Pons (tissue), 1 donor: Measurements from ENCODE around the gene DBX2.
A peak's percentile ranks its signal among the peaks of the same experiment; 100 is the strongest.
"Not testable (repeated sequence)": the region's sequence is repeated elsewhere in the genome, so short reads cannot be mapped to it uniquely, and the experiment has no call there.

ENCODE experiments used
- DNase-seq: peaks from one replicate; pipeline ENCODE4 v3.0.0-alpha.2; 2016; ENCODE audit warnings: low spot score

DBX2 gene

DNA sequence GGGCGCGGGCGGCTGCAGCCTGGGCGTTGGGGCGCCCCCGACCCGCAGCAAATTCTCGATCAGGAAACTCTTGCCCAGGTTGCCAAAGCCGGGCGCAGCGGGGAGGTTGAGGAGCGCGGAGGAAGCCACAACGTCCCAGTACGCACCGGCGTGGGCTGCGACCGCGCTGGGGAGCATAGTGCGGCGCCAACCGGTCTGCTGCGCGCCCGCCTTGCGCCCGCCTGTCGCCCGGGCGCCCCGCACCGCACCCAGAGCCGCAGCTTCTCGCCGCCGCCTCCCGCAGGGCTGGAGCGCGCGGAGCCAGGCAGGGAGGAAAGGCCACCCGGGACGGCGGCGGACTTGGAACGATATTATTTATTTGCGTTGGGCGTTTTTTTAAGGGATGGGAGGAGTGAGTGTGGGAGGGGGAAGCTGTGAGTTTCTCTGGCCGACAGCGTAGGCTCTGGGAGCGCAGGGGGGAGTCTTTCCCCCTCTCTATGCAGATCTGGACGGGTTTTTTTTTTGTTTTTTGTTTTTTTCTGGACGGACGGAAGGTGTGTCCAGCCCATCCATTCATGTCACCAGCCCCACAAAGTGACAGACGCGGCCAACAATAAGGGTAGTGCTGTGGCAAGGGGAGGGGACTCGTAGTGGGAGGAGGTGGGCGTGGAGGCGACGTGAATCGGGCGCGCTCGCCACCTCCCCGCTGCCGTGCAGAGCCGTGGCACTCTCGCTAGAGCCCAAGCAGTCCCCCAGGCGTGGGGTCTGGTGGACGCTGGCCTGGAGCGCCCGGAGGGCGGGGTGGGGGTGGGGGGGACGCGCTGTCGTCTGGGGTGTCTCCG lies at the start of gene DBX2:
Gene DBX2, minus strand, starts transcription at position 349 of the 821 bp plus-strand sequence. Its CDS starts 172 bp downstream, at position 177.
- peak; percentile 38 for DNase-seq

DNA sequence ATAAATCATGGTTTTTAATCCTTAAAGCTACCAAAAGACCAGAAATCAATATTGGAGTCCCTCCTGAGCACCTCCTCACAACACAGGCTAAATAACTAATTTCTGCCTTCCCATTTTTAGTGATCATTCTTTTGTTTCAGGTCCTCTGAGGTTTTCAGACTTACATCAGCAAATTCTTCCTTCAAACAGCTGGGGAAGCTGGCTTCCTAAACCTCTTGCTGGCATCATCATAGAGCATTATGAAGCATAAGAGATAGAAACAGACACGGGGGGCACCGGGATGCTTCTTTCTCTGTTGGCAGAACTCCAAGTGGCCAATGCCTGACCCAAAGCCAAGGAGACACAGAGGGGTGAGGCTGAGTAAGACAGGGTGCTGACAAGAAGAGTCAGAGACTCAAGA lies 47.9 kb upstream of the DBX2 start:
- no peak for DNase-seq

DNA sequence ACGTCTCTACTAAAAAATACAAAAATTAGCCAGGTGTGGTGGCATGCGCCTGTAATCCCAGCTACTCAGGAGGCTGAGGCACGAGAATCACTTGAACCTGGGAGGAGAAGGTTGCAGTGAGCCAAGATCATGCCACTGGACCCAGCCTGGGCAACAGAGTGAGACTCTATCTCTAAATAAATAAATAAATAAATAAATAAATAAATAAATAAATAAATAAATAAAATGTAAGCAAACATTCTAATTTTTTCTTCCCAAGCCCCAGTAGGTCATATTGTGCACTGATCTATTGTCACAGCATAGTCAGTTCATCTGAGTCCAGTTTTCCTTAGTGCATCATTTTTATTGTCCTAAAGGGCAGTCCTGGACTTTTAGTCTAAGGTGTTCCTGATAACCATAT lies 44.5 kb upstream of the DBX2 start:
- DNase-seq = not testable (repeated sequence)

DNA sequence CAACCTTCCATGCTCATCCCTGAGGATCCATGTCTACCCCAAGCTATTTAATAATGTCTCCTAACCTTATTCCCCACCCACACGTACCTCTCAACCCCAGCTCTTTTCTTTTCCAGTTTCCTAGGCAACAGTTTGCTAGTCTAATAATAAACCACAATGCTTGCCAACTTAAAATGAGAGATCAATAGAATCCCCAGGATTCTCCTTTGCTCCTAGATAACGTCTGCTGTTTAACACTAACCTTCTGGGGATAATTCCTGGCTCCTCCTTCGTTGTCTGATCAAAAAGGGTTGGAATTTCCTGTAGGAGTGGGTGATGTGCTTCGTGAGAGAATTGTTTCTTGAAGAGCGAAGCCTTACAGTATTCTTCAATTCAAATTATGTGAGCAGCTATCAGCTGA lies 42.2 kb upstream of the DBX2 start:
- no peak for DNase-seq

DNA sequence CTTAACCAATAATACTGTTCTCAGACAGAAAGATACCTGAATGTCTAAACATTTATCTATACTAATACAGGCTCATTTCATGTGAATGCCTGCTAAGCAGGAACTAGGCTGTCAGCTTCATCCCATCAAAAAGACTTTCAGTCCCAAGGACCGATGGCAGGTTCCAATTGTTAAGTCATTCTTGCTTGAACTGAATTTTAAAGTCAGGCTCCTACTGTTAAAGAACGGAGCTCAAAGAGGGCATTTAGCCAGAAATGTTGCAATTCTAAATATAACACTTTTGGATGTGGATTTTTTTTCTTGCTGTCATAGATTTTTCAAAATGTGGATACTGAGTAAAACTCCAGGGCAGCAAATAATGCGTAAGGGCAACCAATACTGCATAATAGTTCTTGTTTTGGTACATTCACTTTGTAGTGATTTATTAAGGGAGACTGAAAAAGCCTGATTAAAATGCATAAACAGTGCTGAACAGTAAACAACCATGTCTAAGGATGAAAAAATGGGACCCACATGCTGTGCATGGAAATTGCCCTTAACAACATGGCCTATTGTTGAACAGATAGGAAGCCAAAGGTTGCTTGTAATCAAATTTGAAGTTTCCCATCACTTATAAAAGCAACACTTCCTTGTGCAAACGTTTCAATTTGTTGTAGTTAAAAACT lies 38.6 kb upstream of the DBX2 start:
- peak; percentile 42 for DNase-seq

DNA sequence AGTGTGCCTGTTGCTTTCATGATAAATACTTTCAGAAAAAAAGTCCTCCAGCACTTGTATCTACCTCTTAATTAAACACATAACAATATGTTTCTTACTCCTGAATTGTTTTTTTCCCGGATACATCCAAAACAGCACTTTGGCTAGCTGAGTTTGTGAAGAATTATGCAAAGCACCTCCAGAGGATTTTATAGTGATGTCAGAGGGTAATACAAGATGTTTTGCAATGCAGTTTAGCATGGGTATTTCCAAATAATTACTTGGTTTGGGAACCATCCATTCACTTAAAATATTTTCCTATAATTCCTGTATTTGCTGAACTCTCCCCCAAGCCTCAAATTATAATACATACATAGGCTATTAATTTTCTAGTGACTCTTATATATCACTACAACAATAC lies 37.7 kb upstream of the DBX2 start:
- no peak for DNase-seq

DNA sequence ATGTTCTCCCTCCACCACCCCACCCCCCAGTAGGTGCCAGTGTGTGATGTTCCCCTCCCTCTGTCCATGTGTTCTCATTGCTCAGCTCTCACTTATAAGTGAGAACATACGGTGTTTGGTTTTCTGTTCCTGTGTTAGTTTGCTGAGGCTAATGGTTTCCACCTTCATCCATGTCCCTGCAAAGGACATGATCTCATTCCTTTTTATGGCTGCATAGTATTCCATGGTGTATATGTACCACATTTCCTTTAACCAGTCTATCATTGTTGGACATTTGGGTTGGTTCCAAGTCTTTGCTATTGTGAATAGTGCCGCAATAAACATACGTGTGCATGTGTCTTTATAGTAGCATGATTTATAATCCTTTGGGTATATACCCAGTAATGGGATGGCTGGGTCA lies 33.3 kb upstream of the DBX2 start:
- not testable (repeated sequence) for DNase-seq

DNA sequence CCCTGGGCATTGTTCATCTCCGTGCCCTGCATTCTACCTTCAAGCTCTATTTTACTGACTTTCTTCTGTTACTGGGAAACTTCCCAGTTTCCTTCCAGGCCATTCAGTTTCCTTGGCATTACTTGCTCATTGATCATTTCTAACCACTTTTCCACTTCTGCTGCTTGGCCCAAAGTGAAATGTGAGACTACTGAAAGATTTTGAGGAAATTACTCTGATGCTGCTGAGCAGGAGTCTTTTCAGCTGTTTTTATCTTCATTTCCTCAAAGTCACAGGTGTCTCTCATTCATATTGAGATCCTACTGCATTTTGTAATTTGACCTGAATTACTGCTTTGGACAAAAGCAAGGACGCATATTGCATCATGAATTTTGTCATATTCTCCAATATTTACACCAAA lies 26.4 kb upstream of the DBX2 start:
- DNase-seq = peak; percentile 30

DNA sequence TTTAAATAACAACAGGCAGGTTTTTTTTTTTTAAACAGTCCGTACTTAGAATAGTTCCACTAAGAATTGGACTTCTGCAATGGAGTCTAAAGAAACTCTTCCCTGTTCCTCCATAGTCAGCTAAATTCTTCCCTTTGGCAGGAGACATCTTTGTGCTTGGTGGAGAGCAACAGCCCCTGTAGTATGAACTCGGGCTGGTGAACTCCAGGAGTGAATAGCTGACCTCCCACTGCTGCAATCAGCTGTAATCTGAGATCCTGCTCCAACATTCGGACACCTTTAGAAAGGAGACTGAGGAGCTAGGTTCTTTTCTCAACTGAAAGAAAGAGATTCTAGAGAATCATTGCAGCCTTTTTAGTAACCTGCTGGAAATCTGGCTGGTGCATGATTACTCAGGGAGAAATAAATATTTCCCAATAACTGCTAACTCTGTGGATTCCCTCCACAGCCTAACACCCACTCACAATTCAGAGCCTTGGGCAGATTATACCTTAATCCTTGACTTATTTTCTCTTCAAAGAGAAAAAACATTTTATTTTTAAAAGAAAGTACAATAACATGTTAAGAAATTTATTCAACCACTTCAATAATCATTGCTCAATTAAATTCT lies 25.6 kb upstream of the DBX2 start:
- no peak for DNase-seq

DNA sequence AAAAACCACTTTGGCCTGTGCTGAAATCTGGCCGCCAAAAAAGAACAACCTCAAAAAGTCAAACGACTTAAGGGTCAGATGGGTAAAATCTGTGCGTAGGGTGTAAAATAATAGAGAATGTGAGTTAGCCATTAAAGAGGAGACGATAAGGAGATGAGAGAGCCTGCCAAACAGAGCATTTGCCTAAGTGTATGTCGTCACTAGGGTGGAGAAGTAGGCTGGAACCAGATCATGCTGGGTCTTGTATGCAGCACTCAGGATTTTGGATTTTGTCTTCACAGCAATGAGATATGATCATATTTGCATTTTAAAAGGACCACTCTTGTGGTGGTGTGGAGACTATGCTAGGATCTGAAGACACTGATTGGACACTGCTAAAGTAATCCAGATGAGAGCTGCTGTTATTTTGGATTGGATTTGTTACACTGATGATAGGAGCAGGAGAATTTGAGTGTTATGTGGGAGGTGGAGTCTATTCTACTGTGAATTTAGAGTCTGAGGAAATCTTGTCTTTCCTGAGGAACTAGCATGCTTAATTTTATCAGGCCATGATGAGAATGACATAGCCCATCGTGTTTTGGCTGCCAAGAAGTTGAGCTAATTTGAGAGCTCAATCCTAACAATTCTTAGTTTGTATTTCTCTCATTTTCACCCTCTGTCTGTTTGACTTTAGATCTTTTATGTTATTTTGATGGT lies 24.8 kb upstream of the DBX2 start:
- no peak for DNase-seq

DNA sequence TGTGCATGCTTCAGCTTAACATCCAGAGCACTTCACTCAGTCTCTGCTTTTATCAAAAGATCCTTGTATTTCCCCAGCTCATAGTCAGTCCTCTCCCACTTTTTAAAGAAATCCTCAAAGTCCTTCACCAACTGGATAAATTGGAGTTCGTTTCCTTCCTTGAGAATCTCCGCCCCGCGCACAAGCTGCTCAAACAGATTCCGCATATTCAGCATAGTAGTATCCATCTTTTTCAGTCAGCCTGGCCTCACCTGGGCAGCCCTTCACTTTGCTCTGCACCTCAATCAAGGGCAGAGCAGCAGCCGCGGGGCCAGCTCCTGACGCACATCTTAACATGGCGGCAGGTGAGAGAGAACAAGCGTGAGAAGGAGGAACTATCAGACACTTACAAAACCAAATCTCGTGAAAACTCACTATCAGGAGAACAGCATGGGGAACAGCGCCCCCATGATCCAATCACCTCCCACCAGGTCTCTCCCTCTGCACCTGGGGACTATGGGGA lies 14.3 kb upstream of the DBX2 start:
- DNase-seq = no peak

DNA sequence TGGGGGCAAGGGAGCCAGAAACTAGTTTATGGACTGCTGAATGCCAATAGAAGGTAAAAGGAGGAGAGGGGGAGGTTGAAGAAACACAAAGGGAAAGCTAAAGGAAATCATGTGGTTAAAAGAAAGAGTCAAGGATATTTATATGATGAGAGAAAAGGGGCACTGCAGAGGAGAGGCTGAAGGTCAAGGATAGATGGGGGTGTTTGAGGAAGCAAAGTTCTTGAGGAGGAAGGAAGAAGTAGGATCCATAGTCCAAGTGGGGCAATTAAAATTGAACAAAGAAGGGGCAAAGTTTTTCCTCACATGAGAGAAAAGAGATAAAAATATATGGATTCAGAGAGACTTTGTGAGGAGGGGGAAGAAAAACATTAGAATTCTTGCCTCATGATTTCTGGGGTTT lies 10.1 kb upstream of the DBX2 start:
- DNase-seq = no peak

DNA sequence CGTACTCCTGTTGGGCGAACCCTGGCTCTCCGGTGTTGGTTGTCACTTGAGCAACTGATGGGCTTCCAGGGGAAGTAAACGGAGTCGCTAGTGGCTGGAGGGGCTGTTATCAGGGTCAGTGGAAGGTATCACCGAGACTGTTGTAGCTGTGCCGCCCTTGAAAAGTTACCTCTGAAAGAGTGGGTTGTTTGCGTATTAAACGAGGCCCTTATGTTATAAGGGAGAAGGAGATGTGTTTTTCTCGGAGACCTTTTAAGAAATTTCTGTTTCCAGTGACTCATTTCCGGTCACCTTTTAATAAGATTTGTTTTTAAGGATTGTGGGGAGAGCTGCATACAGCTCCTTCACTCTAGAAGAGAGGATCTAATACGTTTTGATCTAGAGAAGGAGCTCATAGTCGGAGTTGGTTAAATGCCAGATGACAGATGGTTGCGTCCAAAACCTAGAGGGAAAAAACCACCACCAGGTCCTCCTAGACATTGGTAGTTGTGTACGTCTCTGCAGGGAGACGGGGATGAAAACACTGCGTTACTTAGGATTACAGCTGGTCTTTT lies 750 bp upstream of the DBX2 start:
- DNase-seq = no peak

DNA sequence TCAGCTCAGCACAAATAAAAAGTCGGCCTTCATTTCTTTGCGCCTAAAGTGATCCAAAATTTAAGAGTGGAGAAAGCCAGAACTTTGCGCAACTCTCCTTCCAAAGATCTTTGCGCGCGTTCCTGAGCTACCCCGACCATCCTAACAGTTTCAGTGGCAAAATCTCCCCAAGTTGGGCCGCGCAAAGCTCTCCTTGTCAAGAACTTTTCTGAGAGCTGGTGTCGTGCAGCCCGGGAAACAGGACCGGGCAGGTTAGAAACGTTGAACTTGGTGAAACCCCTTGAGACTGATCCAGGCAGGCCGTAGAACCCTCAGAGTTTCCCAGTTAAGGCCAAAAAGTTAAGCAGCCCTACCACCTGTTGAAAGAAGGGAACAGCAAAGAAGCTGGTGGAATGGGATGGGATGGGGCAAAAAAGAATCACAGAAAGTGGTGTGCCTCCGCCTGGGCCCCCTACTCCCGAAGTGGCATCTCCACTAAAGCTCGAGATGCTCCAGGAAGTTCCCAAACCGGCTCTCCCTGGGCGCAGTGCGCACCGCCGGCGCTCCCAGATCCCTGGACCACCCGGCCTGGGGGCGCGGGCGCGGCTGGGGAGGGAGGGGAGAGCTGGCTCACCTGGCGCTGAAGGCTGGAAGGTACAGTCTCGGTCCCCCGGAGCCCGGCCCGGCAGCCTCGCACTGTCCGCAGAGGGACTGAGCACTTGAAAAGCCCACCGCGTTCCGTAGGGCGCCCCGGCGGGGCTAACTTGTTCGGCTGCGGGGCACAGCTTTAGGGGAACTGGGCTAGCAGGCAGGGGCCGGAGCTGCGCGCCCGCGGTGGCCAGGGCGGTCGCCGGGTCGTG lies 768 bp downstream of the DBX2 start:
- DNase-seq = no peak

DNA sequence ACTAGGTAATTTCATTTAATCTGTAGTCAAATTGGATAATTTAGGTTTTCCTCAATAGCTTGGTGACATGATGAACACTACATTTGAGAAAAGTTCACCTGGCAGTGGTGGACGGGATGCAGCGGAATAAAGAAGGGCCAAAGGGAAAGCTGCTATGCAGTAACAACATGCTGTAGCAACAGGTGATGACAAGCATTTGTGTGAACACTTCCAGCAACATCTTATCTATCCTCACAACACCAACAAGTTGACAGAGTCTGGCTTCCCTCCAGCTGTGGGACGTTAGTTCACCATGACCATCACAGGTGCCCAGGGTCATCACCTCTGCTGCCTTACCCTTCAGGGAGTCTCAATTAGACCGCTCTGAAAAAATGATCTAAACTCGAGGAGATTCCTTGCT lies 8.3 kb downstream of the DBX2 start:
- no peak for DNase-seq

DNA sequence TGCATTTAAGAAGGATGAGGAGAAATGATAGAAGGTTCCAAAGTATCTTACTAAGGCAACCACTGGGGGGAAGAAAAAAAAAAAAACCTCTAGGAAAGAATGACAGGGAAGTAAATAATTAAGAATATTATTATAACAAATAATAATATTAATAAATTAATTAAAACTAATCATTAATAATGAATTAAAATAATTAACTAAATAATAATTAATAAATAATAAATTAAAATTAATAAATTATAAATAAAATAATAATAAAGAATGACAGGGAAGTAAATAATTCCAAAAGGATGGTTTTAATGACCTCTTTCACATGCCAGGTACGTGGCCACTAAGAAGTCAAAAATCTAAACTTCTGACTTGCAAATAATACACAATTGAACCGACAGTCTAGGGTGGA lies 9.9 kb downstream of the DBX2 start:
- no peak for DNase-seq

DNA sequence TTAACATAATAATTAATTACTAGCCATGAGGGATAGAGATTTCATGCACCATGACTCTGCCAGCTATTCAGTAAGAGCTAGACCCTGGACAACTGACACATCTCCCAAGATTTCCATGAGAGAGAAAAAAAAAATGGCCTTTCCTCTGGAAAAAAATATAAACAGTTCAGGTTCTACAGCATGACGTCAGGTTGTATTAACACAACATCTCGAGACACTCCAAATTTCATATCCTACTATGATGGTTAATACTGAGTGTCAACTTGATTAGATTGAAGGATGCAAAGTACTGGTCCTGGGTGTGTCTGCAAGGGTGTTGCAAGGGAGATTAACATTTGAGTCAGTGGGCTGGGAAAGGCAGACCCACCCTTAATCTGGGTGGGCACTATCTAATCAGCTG lies 11.1 kb downstream of the DBX2 start:
- DNase-seq = no peak

DNA sequence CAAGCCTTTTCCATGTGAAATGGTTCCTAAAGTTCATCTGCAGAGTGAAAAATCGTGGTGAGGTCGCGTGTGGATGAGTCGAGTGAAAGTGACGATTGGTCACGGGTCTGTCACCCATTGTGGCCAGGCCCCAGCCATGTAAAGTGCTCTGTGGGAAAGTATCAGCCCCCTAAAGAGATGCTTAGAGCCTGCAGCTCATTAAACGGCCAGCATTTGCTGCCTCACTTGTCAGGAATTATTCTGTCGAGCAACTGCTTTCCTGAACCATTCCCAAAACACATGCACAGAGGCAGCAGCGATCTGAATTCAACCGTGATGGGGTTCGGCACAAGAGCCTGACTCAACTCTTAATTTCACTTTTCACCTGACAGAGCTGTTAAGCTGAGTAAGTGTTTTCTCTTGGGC lies 16.0 kb downstream of the DBX2 start:
- no peak for DNase-seq

DNA sequence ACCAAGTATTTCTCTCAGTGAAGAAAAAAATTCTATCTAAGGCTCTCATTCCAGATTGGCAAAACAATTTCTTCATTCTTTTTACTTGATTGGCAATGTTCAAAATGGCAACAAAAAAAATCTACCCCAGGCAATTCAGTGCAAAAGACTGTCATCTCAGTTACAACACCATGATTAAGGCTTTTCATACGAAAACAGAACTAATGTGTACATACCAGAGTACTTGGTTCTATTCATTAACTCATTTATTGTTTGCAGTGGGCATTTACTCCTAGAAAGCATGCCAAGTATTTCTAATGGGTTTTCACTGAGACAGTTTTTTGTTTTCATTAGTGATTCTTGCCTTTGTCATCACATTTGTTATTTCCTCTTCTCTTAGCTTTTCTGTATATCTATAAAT lies 33.0 kb downstream of the DBX2 start:
- DNase-seq = no peak

DNA sequence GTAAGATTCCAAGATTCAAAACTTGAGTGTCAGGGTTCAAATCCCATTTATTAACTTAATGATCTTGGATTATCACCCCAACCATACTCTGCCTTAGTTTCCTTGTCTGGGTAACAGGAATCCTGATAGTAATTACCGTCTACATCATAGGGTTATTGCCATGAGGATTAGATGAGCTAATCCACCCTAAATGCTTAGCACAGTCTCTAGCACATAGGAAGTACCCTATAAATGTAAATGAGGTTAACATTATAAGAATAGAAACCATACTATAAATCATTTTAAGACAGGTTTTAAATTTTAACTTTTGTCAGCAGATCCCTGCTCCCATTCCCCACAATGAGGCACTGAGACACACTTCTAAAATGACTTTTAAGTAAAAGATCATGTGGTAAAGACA lies 36.5 kb downstream of the DBX2 start:
- DNase-seq = no peak

DNA sequence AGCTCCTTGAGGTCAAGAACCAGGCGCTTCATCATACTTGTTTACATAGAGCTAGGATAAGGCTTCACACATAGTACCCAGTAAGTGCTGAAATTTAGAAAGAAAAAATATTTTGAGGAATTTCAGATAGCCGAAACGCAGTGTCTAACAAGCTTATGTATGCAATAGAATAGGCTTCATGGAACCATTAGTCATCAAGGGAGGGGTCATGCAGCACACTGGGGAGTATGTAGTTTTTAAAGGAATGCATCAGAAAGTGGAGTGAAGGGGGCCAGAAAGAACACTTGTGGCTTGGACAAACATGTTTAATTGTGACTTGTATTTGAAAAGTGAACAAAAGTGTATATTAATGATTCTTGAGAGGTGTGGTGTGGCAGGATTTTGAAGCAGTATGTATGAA lies 38.1 kb downstream of the DBX2 start:
- DNase-seq = no peak
